HG03432 (cell line): ENCODE results near the gene DLD.
"Not testable (repeated sequence)": the region's sequence is repeated elsewhere in the genome, so short reads cannot be mapped to it uniquely, and the experiment has no call there.

Experiments
- ATAC-seq: cut with Tn5 transposase; IDR thresholded peaks from one replicate; pipeline ENCODE4 v1.9.1; 2021; ENCODE audit warnings: mild to moderate bottlenecking, moderate library complexity; ENCODE audit not compliant: unreplicated experiment

DLD gene

GRCh38 chr7:107943018-107943417, 52.0 kb downstream of the DLD start:
- no peak for ATAC-seq

GRCh38 chr7:107944411-107945169, 53.6 kb downstream of the DLD start:
- no peak for ATAC-seq

DNA sequence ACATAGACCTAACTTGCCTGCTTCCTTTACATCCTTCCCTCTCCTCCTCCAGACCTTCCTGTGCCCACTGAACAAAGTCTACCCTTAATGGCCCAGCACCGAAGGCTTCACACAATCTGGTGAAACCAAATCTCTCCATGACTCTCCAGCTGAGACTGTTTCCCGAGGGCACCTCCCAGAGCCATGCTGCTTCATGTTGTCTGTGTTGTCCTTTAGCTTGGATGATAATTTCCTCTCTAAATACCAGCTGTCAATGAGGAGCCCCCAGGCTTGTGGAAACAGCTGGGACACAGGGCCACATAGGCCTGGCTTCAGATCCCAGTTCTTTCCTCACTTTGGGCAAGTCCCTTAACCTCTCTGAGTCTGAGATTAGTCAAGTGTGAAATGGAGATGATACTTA, 54.3 kb downstream of the DLD start:
- ATAC-seq = no peak

GRCh38 chr7:107946451-107946850, 55.5 kb downstream of the DLD start:
- ATAC-seq = no peak

GRCh38 chr7:107946881-107947280, 55.9 kb downstream of the DLD start:
- no peak for ATAC-seq

DNA sequence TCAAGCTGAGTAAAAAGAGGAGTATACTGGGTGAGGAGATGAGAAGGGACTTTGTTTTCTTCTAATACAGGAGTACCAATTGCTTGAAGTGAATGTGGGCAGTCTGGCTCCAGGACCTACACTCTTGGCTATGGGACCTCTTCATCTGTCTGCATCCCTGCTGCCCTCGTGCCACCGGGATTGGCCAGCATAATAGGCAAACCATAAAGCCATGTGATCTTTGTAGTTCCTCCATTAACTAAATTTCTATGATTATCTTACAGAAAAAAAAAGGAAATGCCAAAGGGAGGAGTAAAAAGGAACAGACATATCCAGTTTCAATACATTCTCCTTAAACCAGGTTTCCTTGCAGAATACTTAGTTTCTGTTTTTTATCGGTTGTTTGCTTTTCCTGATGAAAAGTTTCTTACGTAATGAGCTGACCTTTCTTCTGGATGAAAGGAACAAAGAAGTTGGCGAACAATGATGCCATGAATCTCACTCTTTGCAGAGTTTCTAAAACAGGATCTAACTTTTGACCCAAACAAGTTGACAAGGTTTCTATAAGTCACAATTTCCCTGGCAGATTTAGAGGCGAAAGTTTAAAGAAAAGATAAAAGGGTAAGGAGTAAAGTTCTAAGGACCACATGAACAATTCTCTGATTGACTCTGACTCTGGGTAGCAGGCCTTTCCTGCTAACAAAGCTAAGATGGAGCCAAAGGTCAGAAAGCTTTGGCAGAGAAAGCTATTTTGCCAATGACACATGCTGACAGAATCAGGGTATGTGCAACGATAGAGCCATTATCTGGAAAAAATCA, 57.9 kb downstream of the DLD start:
- no peak for ATAC-seq

- ATAC-seq = no peak
These were observed 58.5 kb downstream of the DLD start for GRCh38 chr7:107949443-107949935.

DNA sequence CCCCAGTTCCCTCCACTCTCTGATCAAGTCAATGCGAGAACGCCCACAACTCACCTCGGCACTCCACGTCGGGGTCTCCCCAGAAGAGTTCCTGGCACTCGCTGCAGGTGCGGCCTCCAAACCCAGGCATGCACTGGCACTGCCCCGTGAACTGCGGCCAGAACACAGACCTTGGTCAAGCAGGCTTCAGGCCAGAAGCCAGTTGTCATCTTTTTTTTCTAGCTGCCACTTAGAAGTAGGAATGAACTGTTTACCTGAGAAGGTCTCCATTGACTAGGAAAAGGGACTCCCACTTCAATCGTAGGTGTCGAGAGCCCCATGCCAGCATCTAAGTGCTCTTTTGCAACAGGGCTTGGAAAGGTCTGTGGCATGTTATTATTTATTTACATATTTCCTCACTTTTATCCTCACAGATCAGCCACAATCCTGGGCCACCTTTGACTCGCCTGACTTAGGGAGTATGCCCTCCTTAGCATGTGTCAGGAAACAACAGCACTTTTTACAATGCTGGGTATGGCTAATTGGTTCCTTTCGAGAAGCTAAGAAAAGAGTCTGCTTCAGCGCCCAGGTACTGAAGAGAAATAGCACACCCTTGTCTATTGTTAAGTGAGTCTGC, 60.3 kb downstream of the DLD start:
- no peak for ATAC-seq

DNA sequence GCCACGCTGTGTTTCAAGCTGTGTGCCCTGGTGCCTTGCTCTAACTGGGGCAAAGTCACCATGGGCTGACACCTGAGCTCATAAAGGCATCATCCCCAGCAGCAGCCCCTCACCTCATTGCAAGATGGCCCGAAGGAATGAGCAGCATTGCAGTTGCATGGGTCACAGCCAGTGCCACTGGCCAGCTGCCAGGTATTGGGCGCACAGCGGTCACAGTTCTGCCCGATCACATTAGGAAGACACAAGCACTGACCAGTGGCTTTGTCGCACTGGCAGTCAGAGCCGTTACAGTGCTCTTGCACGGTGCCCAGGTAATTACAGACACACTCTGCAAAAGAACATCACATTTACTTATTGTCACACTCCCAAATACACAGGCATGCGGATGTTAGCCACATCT, 60.9 kb downstream of the DLD start:
- no peak for ATAC-seq

GRCh38 chr7:107953265-107953923, 62.4 kb downstream of the DLD start:
- no peak for ATAC-seq

GRCh38 chr7:107953924-107954303, 62.9 kb downstream of the DLD start:
- no peak for ATAC-seq

- no peak for ATAC-seq
These were observed 64.4 kb downstream of the DLD start for GRCh38 chr7:107955394-107955793.

- ATAC-seq = not testable (repeated sequence)
These were observed 66.0 kb downstream of the DLD start for GRCh38 chr7:107956950-107957349.

DNA sequence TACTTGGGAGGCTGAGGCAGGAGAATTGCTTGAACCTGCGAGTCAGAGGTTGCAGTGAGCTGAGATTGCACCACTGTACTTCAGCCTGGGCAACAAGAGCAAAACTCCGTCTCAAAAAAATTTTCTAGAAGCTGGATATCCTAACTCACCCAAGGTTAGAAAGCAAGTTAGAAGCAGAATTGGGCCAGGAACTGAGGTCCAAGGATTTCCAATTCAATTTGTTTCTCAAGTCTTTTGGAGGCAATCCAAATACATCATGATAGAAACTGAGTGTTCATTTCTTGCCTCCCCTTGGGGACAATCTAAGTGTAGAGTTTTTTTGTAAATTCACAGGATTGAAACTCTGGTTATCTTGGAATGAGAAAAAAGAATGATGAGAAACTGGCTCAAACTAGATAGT, 66.5 kb downstream of the DLD start:
- ATAC-seq = no peak

GRCh38 chr7:107958764-107959526, 68.0 kb downstream of the DLD start:
- ATAC-seq = no peak

GRCh38 chr7:107959527-107959898, 68.5 kb downstream of the DLD start:
- ATAC-seq = no peak

GRCh38 chr7:107960272-107960671, 69.3 kb downstream of the DLD start:
- ATAC-seq = no peak

- ATAC-seq = no peak
These were observed 70.4 kb downstream of the DLD start for GRCh38 chr7:107961405-107961804.

DNA sequence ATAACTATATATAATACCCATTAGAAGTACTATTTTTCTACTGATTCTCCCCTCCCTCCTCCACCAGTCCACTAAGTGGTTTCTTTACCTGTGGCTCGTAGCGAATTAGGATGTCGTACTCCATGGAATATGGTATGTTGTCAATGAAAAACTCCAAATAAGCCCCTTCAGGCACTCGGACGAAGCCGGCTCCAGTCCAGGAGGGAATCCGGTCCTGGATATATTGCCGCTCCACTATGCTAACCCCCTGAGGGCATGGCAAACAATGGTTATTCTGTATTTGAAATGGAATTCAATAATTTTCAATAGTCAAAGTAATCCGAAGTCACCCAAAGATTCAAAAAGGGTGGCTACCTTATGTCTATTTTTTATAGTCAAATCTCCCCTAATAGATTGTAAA, 71.8 kb downstream of the DLD start:
- no peak for ATAC-seq

GRCh38 chr7:107964510-107964909, 73.5 kb downstream of the DLD start:
- ATAC-seq = no peak

DNA sequence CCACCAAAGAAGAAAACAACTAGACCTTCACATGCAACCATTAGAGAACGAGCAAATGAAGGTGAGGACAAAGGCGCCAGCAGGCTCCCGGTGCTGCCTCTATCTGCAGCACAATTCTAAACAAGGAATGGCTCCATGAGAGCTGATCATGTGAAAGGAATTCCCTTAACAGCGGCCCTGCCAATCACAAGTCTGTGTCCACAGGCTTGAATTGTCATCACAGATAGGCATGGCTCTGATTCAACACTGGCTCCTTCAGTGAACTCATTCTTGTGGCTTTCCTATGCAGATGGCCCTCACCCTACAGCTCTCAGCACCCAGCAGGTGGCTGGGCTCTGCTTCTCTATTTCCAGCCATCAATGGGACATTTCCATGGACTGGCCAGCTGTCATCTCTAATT, 75.7 kb downstream of the DLD start:
- ATAC-seq = no peak
